Endothelial cell of umbilical vein (primary cell): ENCODE data around the gene PECR. TPM values are rescaled to one million over a fixed set of nuclear protein-coding genes. Genes with fewer than 3 reads are reported as not detected.
A peak's percentile ranks its signal among the peaks of the same experiment; 100 is the strongest.

Source experiments
- BruUV-seq: library from RNA; stranded (reverse); fragments of 400-500 nt; replicated peaks from 2 replicates; lab custom pipeline; 2021; lab: Mats Ljungman, UMichigan
- CTCF ChIA-PET: fragments of 300-600, 350-600 bp; sonication (Branson Sonifier 250); formaldehyde crosslinking; loops from one replicate; lab custom pipeline; 2021; ENCODE audit warnings: antibody characterized with exemption, inconsistent platforms; lab: Charles Lee
- POLR2A ChIA-PET: fragments of 300-600, 350-600 bp; sonication (Branson Sonifier 250); formaldehyde crosslinking; loops from one replicate; lab custom pipeline; 2021; ENCODE audit warnings: antibody characterized with exemption, inconsistent platforms; lab: Charles Lee
- DNase-seq: peaks from one replicate; pipeline ENCODE4 v3.0.0-alpha.2; 2011; ENCODE audit warnings: low read depth, low spot score
- FAIRE-seq: peaks from 2 replicates; lab custom pipeline; 2011; peaks lifted over from hg19 to GRCh38; lab: Jason Lieb, UNC
- H2AFZ ChIP-seq: 2 replicates; pipeline ENCODE4 v1.6.0; 2012; ENCODE audit warnings: low read depth, low read length, control low read depth, inconsistent platforms
- H3K27ac ChIP-seq: 2 replicates; pipeline ENCODE4 v1.5.1; 2011; ENCODE audit warnings: low read depth, mild to moderate bottlenecking, control low read depth, low read length, moderate library complexity; ENCODE audit not compliant: insufficient read depth
- H3K27me3 ChIP-seq, 2 experiments: 2 replicates each; pipeline versions ENCODE4 v1.6.0 to v1.6.1; 2011; ENCODE audit warnings: low read length in 2 of 2, mixed read lengths in 1 of 2; ENCODE audit not compliant: control insufficient read depth in 2 of 2, insufficient read depth in 2 of 2
- H3K36me3 ChIP-seq, 2 experiments: 2 replicates in 1 of 2; 3 replicates in 1 of 2; pipeline ENCODE4 v1.5.1; 2011; ENCODE audit warnings: low read length in 2 of 2, mild to moderate bottlenecking in 1 of 2, moderate library complexity in 1 of 2; ENCODE audit not compliant: control insufficient read depth in 2 of 2, insufficient read depth in 2 of 2; ENCODE audit errors: extremely low read depth in 1 of 2
- H3K4me1 ChIP-seq: 3 replicates; pipeline ENCODE4 v1.5.1; 2011; ENCODE audit warnings: mild to moderate bottlenecking, low read length; ENCODE audit not compliant: control insufficient read depth, insufficient read depth; ENCODE audit errors: extremely low read depth
- H3K4me2 ChIP-seq: 2 replicates; pipeline ENCODE4 v1.6.1; 2011; ENCODE audit warnings: low read length, control low read depth, mixed read lengths; ENCODE audit not compliant: insufficient read depth
- H3K4me3 ChIP-seq, 3 experiments: fragments of 200-600 bp in 1 of 3; sonication (generic), shearing (Covaris generic) in 1 of 3; replicated peaks in 1 of 3; 2 replicates each; pipeline ENCODE4 v1.5.1; 2011 to 2016; ENCODE audit warnings: control low read depth in 3 of 3, low read length in 3 of 3, mild to moderate bottlenecking in 2 of 3, inconsistent platforms in 1 of 3, low read depth in 1 of 3, moderate library complexity in 1 of 3; ENCODE audit not compliant: insufficient read depth in 1 of 3
- H3K79me2 ChIP-seq: 2 replicates; pipeline ENCODE4 v1.6.0; 2012; ENCODE audit warnings: low read length, inconsistent platforms; ENCODE audit not compliant: control insufficient read depth, insufficient read depth
- H3K9ac ChIP-seq: replicated peaks from 2 replicates; pipeline ENCODE3; 2011; ENCODE audit warnings: low read length, control low read depth; ENCODE audit not compliant: insufficient read depth; ENCODE audit errors: extremely low read depth
- H3K9me1 ChIP-seq: replicated peaks from 3 replicates; pipeline ENCODE4 v1.6.0; 2011; ENCODE audit warnings: mild to moderate bottlenecking, low read length; ENCODE audit not compliant: control insufficient read depth, insufficient read depth; ENCODE audit errors: extremely low read depth
- H3K9me3 ChIP-seq: replicated peaks from 2 replicates; pipeline ENCODE4 v1.5.1; 2012; ENCODE audit warnings: low read length, inconsistent platforms; ENCODE audit not compliant: control insufficient read depth, insufficient read depth
- H4K20me1 ChIP-seq: replicated peaks from 2 replicates; pipeline ENCODE3; 2011; ENCODE audit warnings: mild to moderate bottlenecking, low read length; ENCODE audit not compliant: control insufficient read depth, insufficient read depth; ENCODE audit errors: extremely low read depth
- EZH2 ChIP-seq: IDR thresholded peaks from 2 replicates; pipeline ENCODE4 v1.6.1; 2012; ENCODE audit warnings: borderline replicate concordance, low read depth, mild to moderate bottlenecking, moderate library complexity, low read length, inconsistent platforms; ENCODE audit not compliant: severe bottlenecking
- FOS ChIP-seq: IDR thresholded peaks from 2 replicates; pipeline ENCODE4 v1.6.1; 2011; ENCODE audit warnings: mild to moderate bottlenecking, low read length, moderate library complexity, borderline replicate concordance; ENCODE audit not compliant: insufficient read depth
- GATA2 ChIP-seq: IDR thresholded peaks from 2 replicates; pipeline ENCODE4 v1.7.0; 2011; ENCODE audit warnings: low read depth, mild to moderate bottlenecking, moderate library complexity, mixed read lengths, low read length; ENCODE audit not compliant: insufficient read length, insufficient read depth
- JUN ChIP-seq: IDR thresholded peaks from 2 replicates; pipeline ENCODE4 v1.6.1; 2011; ENCODE audit warnings: borderline replicate concordance, low read depth; ENCODE audit not compliant: insufficient read length, insufficient read depth
- MYC ChIP-seq: IDR thresholded peaks from one replicate; pipeline ENCODE4 v1.6.1; 2011; ENCODE audit warnings: mild to moderate bottlenecking, low read depth, low read length
- POLR2A ChIP-seq: IDR thresholded peaks from 2 replicates; pipeline ENCODE4 v1.6.1; 2012; ENCODE audit warnings: low read depth, mild to moderate bottlenecking, control low read depth, low read length
- POLR2AphosphoS5 ChIP-seq: IDR thresholded peaks from 2 replicates; pipeline ENCODE4 v1.6.1; 2012; ENCODE audit warnings: low read depth, mild to moderate bottlenecking, control low read depth, low read length, moderate library complexity; ENCODE audit not compliant: insufficient read depth
- dilution Hi-C: fragments of 300-500 bp; cut with MboI; formaldehyde crosslinking; loops from one replicate; pipeline ENCODE4 v1.15.0; 2019; ENCODE audit warnings: low sequenced_read_pairs; ENCODE audit not compliant: extremely low pct_ligation_motif_present
- intact Hi-C: fragments of 100-400 bp; cut with micrococcal nuclease; formaldehyde crosslinking; loops from one replicate; pipeline ENCODE4 v1.10.0; 2022
- polyA plus RNA-seq, 4 experiments: library from polyadenylated mRNA; depleted of rRNA in 3 of 4; stranded (reverse) in 3 of 4; unstranded in 1 of 4; fragments of >200 nt; gene quantifications; 2 replicates each; pipeline versions ENCODE4 v1.2.1 to v1.2.3, GENCODE V29; 2011 to 2012; ENCODE audit warnings: missing spikeins in 1 of 4
- total RNA-seq: library from RNA; stranded (reverse); gene quantifications from 2 replicates; pipeline ENCODE4 v1.2.3, GENCODE V29; 2021
- TF ChIP-seq, protein P1 (sequence below), 2 donors: IDR thresholded peaks; 1 replicate in 1 of 2; 2 replicates in 1 of 2; pipeline ENCODE4 v1.5.1; 2011; ENCODE audit warnings: low read length in 2 of 2, mild to moderate bottlenecking in 2 of 2, moderate library complexity in 2 of 2, control low read depth in 1 of 2, inconsistent platforms in 1 of 2, low read depth in 1 of 2; ENCODE audit not compliant: insufficient read depth in 1 of 2; ENCODE audit errors: extremely low read depth in 1 of 2
- TF ChIP-seq, protein P2 (sequence below): IDR thresholded peaks from 2 replicates; pipeline ENCODE4 v1.6.1; 2011; ENCODE audit not compliant: insufficient read depth, insufficient read length

PECR gene
- total and polyA plus RNA-seq, 2 donors (not counting 3 experiments of a cell fraction or from before 2014, with no cell fraction given), result 4.1 to 6.2 TPM

DNA sequence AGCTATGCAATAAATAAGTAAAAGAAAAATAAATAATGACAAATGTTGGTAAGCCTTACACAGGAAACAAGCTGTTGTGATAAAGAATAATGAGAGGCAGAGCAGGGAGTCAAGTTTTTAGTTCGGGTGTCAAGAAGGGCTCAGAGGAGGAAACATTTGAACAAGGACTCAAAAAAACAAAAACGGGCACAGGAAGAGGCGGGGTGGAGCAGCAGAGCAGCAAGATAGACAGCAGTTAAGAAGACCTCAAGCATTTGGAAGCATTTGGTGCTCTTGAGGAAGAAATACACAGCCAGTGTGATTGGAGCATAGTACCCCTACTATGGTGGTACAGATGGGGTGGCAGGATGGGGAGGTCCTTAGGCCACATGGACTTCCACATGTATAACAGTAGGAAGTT lies 2.9 kb upstream of the PECR start:
- FAIRE-seq, result no peak
- H3K4me3 ChIP-seq, result no peak overlapping the region
- H3K9ac ChIP-seq, result no peak overlapping the region
- no peaks in the 10 kb centered on the region for H3K9me1 ChIP-seq
- peak overlapping the region; percentile 42 for H2AFZ ChIP-seq
- ChIA-PET POLR2A (no interaction called here), CTCF (interaction anchor here (1.0 to 2.2 kb wide), 4 partner anchors 9 to 51 kb away, joined by 3 to 6 read pairs (median 4); no protein-coding TSS in a partner anchor)
- H3K79me2 ChIP-seq, result no peaks in the 10 kb centered on the region
- H3K27ac ChIP-seq, result no peak overlapping the region
- no peaks in the 10 kb centered on the region for H4K20me1 ChIP-seq
- BruUV-seq, result no TSS peak
- H3K36me3 ChIP-seq, result no peaks in the 10 kb centered on the region
- intact Hi-C loops, result no loop called here
- H3K4me2 ChIP-seq, result no peak overlapping the region
- no peaks in the 10 kb centered on the region for H3K9me3 ChIP-seq
- no peak for DNase-seq
- dilution Hi-C loops, result no loop called here
- peaks cover 8 to 10% of the 10 kb centered on the region in 2 experiments for H3K27me3 ChIP-seq
- TF ChIP-seq POLR2AphosphoS5 (no peak), EZH2 (no peak)
- TF ChIP-seq, protein P1, sequence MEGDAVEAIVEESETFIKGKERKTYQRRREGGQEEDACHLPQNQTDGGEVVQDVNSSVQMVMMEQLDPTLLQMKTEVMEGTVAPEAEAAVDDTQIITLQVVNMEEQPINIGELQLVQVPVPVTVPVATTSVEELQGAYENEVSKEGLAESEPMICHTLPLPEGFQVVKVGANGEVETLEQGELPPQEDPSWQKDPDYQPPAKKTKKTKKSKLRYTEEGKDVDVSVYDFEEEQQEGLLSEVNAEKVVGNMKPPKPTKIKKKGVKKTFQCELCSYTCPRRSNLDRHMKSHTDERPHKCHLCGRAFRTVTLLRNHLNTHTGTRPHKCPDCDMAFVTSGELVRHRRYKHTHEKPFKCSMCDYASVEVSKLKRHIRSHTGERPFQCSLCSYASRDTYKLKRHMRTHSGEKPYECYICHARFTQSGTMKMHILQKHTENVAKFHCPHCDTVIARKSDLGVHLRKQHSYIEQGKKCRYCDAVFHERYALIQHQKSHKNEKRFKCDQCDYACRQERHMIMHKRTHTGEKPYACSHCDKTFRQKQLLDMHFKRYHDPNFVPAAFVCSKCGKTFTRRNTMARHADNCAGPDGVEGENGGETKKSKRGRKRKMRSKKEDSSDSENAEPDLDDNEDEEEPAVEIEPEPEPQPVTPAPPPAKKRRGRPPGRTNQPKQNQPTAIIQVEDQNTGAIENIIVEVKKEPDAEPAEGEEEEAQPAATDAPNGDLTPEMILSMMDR (IDR thresholded peaks at IDR 0.05; ENCODE audit: extremely low read depth in 1 of 2, insufficient read depth in 1 of 2, low read depth in 1 of 2, low read length in 2 of 2), result no peak
- H3K4me1 ChIP-seq, result peaks cover 9% of the 10 kb centered on the region

DNA sequence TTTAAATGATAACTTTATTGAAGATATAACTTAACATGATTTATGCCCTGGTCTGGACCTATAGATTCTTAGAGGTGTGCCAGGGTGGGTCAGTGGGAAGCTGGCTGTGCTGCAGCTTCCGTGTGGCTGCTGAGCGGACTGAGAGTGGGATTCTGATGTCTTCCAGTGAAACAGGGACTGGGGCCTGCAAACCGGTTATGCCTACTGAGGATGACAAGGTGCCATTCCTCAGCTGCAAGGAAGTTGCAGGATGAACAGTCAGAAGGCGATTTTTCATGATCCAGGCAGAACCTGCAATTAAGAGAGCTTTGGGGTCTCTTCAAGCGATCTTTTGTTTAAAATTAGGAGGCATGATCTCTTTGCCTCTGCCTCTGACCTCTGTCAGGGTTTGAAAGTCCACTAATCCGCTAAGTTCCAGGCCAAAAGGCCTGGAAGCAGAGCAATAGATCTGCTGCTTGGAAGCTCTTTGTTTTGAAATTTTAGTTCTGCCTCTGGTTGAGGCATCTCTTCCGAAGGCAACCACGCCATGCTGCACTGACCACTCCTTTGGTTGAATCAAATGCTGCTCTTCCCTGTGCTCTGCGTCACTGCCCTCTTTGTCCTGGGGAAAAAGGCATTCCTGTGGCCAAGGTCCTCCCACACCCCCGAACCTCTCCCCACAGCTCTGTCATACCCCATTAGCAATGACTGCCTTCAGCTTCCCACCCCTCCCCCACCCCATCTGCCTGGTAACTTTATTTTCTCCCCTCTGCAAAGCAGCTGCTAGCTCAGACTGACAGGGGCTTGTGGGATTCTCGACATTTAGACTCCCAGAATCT lies 2.1 kb upstream of the PECR start:
- no peak overlapping the region for H3K4me2 ChIP-seq
- POLR2A ChIA-PET, result no interaction called here
- H3K4me1 ChIP-seq, result peaks cover 9% of the 10 kb centered on the region
- H3K27ac ChIP-seq, result no peak overlapping the region
- CTCF ChIA-PET, result interaction anchor here (1.0 to 2.2 kb wide), 4 partner anchors 10 to 50 kb away, joined by 3 to 6 read pairs (median 4); no protein-coding TSS in a partner anchor
- no peak overlapping the region for H2AFZ ChIP-seq
- peaks cover 8% of the 10 kb centered on the region in 2 experiments for H3K27me3 ChIP-seq
- no peaks in the 10 kb centered on the region for H3K9me3 ChIP-seq
- intact Hi-C loops (no loop called here), dilution Hi-C loops (no loop called here)
- no peak overlapping the region for H3K9ac ChIP-seq
- H3K9me1 ChIP-seq, result no peaks in the 10 kb centered on the region
- H3K36me3 ChIP-seq, result no peaks in the 10 kb centered on the region
- no peak for DNase-seq
- no peaks in the 10 kb centered on the region for H3K79me2 ChIP-seq
- BruUV-seq, result no TSS peak
- no peak overlapping the region for H3K4me3 ChIP-seq
- TF ChIP-seq EZH2 (no peak), POLR2A (no peak), MYC (no peak), FOS (no peak), JUN (no peak), POLR2AphosphoS5 (no peak), GATA2 (no peak)
- TF ChIP-seq, protein P2, sequence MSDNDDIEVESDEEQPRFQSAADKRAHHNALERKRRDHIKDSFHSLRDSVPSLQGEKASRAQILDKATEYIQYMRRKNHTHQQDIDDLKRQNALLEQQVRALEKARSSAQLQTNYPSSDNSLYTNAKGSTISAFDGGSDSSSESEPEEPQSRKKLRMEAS, result no peak
- TF ChIP-seq, protein P1 (IDR thresholded peaks at IDR 0.05; ENCODE audit: extremely low read depth in 1 of 2, insufficient read depth in 1 of 2, low read depth in 1 of 2, low read length in 2 of 2), result no peak
- no peaks in the 10 kb centered on the region for H4K20me1 ChIP-seq
- no peak for FAIRE-seq
